ENCODE measurements around the gene LMBR1. TPM values are rescaled to one million over a fixed set of nuclear protein-coding genes. Genes with fewer than 3 reads are reported as not detected.
"Not testable (repeated sequence)": the region's sequence is repeated elsewhere in the genome, so short reads cannot be mapped to it uniquely, and the experiment has no call there.

LMBR1 gene
- total and polyA plus RNA-seq, 4 donors: 11.2 to 35.7 (median 17.9) TPM

DNA sequence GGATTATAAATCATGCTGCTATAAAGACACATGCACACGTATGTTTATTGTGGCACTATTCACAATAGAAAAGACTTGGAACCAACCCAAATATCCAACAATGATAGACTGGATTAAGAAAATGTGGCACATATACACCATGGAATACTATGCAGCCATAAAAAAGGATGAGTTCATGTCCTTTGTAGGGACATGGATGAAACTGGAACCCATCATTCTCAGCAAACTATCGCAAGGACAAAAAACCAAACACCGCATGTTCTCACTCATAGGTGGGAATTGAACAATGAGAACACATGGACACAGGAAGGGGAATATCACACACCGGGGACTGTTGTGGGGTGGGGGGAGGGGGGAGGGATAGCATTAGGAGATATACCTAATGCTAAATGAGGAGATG lies 89.3 kb downstream of the LMBR1 start:
- not testable (repeated sequence) for DNase-seq (ENCODE audit: low spot score); H3K9me3 ChIP-seq (ENCODE audit: control insufficient read depth in 4 of 4, low read length in 3 of 4); H3K9ac ChIP-seq (ENCODE audit: low read depth in 1 of 2, low read length in 2 of 2); H3K4me3 ChIP-seq (ENCODE audit: low read depth in 1 of 3, low read length in 3 of 3); H3K27ac ChIP-seq (ENCODE audit: low read depth in 1 of 2, low read length in 2 of 2); H3K36me3 ChIP-seq (ENCODE audit: control insufficient read depth in 4 of 4, insufficient read depth in 3 of 4, low read depth in 1 of 4, low read length in 3 of 4); H3K4me1 ChIP-seq (ENCODE audit: control insufficient read depth in 4 of 4, insufficient read depth in 4 of 4, low read length in 3 of 4); H3K27me3 ChIP-seq (ENCODE audit: control insufficient read depth in 4 of 4, insufficient read depth in 4 of 4, low read length in 3 of 4)
- WGBS: 94% methylated on average over 4 of the region's 4 CpGs

DNA sequence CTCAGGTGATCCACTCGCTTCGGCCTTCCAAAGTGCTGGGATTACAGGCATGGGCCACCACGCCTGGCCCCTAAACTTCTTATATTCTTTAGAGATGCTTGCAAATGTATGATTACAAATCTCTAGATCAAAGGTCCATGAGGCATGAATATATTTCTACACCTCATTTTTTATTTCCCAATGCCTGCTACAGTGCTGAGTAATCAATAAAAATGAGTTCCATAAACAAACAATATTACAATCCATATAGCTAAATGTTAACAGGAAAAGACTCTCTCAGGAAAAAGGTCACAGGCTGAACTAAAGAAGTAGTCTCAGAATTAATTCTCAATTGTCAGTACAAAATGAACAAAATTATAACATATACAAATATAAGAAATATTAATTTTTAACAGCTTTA lies 90.8 kb downstream of the LMBR1 start:
- Histone ChIP-seq H3K27ac (ENCODE audit: low read depth in 1 of 2, low read length in 2 of 2) (no peak overlapping the region), H3K4me1 (ENCODE audit: control insufficient read depth in 4 of 4, insufficient read depth in 4 of 4, low read length in 3 of 4) (no peaks in the 10 kb centered on the region), H3K27me3 (ENCODE audit: control insufficient read depth in 4 of 4, insufficient read depth in 4 of 4, low read length in 3 of 4) (no peaks in the 10 kb centered on the region), H3K36me3 (ENCODE audit: control insufficient read depth in 4 of 4, insufficient read depth in 3 of 4, low read depth in 1 of 4, low read length in 3 of 4) (no peaks in the 10 kb centered on the region), H3K9ac (ENCODE audit: low read depth in 1 of 2, low read length in 2 of 2) (no peak overlapping the region), H3K9me3 (ENCODE audit: control insufficient read depth in 4 of 4, low read length in 3 of 4) (no peaks in the 10 kb centered on the region), H3K4me3 (ENCODE audit: low read depth in 1 of 3, low read length in 3 of 3) (no peak overlapping the region)
- DNase-seq (ENCODE audit: low spot score): no peak
- WGBS: over 99% methylated on average over 3 of the region's 3 CpGs
- TF ChIP-seq RAD21 (IDR thresholded peaks at IDR 0.05) (no peak), EGR1 (IDR thresholded peaks at IDR 0.05; ENCODE audit: low read depth in 2 of 2) (no peak), TAF1 (conservative IDR thresholded peaks at IDR 0.05) (no peak), JUND (IDR thresholded peaks at IDR 0.05) (no peak)
- TF ChIP-seq, protein P1, sequence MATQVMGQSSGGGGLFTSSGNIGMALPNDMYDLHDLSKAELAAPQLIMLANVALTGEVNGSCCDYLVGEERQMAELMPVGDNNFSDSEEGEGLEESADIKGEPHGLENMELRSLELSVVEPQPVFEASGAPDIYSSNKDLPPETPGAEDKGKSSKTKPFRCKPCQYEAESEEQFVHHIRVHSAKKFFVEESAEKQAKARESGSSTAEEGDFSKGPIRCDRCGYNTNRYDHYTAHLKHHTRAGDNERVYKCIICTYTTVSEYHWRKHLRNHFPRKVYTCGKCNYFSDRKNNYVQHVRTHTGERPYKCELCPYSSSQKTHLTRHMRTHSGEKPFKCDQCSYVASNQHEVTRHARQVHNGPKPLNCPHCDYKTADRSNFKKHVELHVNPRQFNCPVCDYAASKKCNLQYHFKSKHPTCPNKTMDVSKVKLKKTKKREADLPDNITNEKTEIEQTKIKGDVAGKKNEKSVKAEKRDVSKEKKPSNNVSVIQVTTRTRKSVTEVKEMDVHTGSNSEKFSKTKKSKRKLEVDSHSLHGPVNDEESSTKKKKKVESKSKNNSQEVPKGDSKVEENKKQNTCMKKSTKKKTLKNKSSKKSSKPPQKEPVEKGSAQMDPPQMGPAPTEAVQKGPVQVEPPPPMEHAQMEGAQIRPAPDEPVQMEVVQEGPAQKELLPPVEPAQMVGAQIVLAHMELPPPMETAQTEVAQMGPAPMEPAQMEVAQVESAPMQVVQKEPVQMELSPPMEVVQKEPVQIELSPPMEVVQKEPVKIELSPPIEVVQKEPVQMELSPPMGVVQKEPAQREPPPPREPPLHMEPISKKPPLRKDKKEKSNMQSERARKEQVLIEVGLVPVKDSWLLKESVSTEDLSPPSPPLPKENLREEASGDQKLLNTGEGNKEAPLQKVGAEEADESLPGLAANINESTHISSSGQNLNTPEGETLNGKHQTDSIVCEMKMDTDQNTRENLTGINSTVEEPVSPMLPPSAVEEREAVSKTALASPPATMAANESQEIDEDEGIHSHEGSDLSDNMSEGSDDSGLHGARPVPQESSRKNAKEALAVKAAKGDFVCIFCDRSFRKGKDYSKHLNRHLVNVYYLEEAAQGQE (IDR thresholded peaks at IDR 0.05): no peak
- TF ChIP-seq, protein P2, sequence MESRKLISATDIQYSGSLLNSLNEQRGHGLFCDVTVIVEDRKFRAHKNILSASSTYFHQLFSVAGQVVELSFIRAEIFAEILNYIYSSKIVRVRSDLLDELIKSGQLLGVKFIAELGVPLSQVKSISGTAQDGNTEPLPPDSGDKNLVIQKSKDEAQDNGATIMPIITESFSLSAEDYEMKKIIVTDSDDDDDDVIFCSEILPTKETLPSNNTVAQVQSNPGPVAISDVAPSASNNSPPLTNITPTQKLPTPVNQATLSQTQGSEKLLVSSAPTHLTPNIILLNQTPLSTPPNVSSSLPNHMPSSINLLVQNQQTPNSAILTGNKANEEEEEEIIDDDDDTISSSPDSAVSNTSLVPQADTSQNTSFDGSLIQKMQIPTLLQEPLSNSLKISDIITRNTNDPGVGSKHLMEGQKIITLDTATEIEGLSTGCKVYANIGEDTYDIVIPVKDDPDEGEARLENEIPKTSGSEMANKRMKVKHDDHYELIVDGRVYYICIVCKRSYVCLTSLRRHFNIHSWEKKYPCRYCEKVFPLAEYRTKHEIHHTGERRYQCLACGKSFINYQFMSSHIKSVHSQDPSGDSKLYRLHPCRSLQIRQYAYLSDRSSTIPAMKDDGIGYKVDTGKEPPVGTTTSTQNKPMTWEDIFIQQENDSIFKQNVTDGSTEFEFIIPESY (IDR thresholded peaks at IDR 0.05): no peak

DNA sequence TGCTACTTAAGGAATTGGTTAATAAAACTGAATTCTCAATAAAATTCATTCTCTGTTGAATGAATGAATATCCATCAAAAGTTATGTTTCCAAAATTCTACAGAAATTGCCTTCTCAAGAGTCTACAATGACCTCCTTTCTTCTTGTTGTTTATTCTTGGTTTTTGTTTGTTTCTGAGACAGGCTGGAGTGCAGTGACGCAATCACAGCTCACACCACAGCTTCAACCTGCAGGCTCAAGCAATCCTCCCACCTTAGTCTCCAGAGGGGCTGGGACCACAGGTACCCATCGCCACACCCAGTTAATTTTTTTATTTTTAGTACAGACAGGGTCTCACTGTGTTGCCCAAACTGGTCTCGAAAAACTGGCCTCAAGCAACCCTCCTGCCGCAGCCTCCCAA lies 97.6 kb downstream of the LMBR1 start:
- TF ChIP-seq RAD21 (IDR thresholded peaks at IDR 0.05): no peak
- no peak for TF ChIP-seq NR2F2 (IDR thresholded peaks at IDR 0.05)
- DNase-seq (ENCODE audit: low spot score): no peak
- Histone ChIP-seq H3K27me3 (ENCODE audit: control insufficient read depth in 4 of 4, insufficient read depth in 4 of 4, low read length in 3 of 4) (no peaks in the 10 kb centered on the region), H3K4me3 (ENCODE audit: low read depth in 1 of 3, low read length in 3 of 3) (no peak overlapping the region), H3K36me3 (ENCODE audit: control insufficient read depth in 4 of 4, insufficient read depth in 3 of 4, low read depth in 1 of 4, low read length in 3 of 4) (peaks cover 0 to 3% (median under 1%) of the 10 kb centered on the region in 4 donors), H3K4me1 (ENCODE audit: control insufficient read depth in 4 of 4, insufficient read depth in 4 of 4, low read length in 3 of 4) (peaks cover 0 to 2% (median 1%) of the 10 kb centered on the region in 4 donors), H3K27ac (ENCODE audit: low read depth in 1 of 2, low read length in 2 of 2) (no peak overlapping the region), H3K9me3 (ENCODE audit: control insufficient read depth in 4 of 4, low read length in 3 of 4) (no peaks in the 10 kb centered on the region), H3K9ac (ENCODE audit: low read depth in 1 of 2, low read length in 2 of 2) (no peak overlapping the region)
- 98% methylated on average over 4 of the region's 4 CpGs for WGBS

DNA sequence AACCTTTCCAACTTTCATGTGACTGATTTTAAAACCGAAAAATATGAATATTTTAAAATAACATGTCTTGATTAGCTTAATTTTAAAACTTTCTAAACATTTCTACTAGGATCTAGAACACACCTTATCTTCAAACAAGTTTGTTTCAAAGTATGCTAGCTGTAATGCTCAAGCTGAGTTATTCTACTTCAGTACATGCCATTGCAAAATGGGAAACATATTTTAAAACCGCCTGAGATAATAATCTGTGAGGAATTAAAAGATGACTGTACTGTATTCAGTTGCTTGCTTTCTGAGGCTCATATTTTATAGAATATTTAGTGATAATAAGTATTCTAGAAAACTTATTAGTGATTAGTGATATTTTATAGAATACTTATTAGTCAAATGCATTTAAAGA lies 99.6 kb downstream of the LMBR1 start:
- Histone ChIP-seq H3K4me1 (ENCODE audit: control insufficient read depth in 4 of 4, insufficient read depth in 4 of 4, low read length in 3 of 4) (peaks cover 0 to 13% (median 4%) of the 10 kb centered on the region in 4 donors), H3K27ac (ENCODE audit: low read depth in 1 of 2, low read length in 2 of 2) (no peak overlapping the region), H3K36me3 (ENCODE audit: control insufficient read depth in 4 of 4, insufficient read depth in 3 of 4, low read depth in 1 of 4, low read length in 3 of 4) (peaks cover 0 to 3% (median under 1%) of the 10 kb centered on the region in 4 donors), H3K9ac (ENCODE audit: low read depth in 1 of 2, low read length in 2 of 2) (no peak overlapping the region), H3K27me3 (ENCODE audit: control insufficient read depth in 4 of 4, insufficient read depth in 4 of 4, low read length in 3 of 4) (no peaks in the 10 kb centered on the region), H3K4me3 (ENCODE audit: low read depth in 1 of 3, low read length in 3 of 3) (no peak overlapping the region), H3K9me3 (ENCODE audit: control insufficient read depth in 4 of 4, low read length in 3 of 4) (no peaks in the 10 kb centered on the region)
- DNase-seq (ENCODE audit: low spot score): no peak
- 97% methylated on average over 2 of the region's 2 CpGs for WGBS
- TF ChIP-seq RXRA (IDR thresholded peaks at IDR 0.05): no peak
- TF ChIP-seq, protein P3, sequence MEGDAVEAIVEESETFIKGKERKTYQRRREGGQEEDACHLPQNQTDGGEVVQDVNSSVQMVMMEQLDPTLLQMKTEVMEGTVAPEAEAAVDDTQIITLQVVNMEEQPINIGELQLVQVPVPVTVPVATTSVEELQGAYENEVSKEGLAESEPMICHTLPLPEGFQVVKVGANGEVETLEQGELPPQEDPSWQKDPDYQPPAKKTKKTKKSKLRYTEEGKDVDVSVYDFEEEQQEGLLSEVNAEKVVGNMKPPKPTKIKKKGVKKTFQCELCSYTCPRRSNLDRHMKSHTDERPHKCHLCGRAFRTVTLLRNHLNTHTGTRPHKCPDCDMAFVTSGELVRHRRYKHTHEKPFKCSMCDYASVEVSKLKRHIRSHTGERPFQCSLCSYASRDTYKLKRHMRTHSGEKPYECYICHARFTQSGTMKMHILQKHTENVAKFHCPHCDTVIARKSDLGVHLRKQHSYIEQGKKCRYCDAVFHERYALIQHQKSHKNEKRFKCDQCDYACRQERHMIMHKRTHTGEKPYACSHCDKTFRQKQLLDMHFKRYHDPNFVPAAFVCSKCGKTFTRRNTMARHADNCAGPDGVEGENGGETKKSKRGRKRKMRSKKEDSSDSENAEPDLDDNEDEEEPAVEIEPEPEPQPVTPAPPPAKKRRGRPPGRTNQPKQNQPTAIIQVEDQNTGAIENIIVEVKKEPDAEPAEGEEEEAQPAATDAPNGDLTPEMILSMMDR (IDR thresholded peaks at IDR 0.05; ENCODE audit: low read depth, low read length, missing input control): no peak
- TF ChIP-seq NR2F2 (IDR thresholded peaks at IDR 0.05): no peak
- TF ChIP-seq TAF1 (conservative IDR thresholded peaks at IDR 0.05): no peak
- no peak for TF ChIP-seq HNF4A (conservative IDR thresholded peaks at IDR 0.05)
- TF ChIP-seq, protein P4, sequence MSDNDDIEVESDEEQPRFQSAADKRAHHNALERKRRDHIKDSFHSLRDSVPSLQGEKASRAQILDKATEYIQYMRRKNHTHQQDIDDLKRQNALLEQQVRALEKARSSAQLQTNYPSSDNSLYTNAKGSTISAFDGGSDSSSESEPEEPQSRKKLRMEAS (IDR thresholded peaks at IDR 0.05): no peak
- TF ChIP-seq GABPA (IDR thresholded peaks at IDR 0.05 in 1 of 2, conservative IDR thresholded peaks at IDR 0.05 in 1 of 2): no peak
